ENCODE results near the gene FCHSD2.

DNA sequence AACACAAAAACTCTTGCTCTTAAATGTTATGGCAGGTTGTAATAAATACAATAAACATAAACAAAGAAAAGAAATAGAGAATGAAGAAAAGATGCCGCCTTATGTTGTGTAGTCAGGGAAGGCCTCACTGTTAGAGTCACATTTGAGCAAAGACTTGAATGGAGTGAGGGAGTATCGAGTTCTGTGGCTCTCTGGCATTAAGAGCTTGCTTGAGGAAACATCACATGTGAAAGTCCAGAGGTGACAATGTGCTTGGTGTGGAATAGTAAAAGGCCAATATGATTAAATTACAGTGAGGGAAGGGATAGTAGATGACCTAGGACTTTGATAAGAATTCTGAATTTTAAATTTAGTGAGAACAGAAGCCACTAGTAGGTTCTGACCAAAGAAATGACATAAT is 188.5 kb downstream of the FCHSD2 start:
- no peak for TF ChIP-seq POLR2A (IDR thresholded peaks at IDR 0.05; ENCODE audit: extremely low read depth, insufficient read length)
- TF ChIP-seq, protein P1, sequence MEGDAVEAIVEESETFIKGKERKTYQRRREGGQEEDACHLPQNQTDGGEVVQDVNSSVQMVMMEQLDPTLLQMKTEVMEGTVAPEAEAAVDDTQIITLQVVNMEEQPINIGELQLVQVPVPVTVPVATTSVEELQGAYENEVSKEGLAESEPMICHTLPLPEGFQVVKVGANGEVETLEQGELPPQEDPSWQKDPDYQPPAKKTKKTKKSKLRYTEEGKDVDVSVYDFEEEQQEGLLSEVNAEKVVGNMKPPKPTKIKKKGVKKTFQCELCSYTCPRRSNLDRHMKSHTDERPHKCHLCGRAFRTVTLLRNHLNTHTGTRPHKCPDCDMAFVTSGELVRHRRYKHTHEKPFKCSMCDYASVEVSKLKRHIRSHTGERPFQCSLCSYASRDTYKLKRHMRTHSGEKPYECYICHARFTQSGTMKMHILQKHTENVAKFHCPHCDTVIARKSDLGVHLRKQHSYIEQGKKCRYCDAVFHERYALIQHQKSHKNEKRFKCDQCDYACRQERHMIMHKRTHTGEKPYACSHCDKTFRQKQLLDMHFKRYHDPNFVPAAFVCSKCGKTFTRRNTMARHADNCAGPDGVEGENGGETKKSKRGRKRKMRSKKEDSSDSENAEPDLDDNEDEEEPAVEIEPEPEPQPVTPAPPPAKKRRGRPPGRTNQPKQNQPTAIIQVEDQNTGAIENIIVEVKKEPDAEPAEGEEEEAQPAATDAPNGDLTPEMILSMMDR (IDR thresholded peaks at IDR 0.05; ENCODE audit: low read depth, low read length) = no peak
- TF ChIP-seq, protein P2, sequence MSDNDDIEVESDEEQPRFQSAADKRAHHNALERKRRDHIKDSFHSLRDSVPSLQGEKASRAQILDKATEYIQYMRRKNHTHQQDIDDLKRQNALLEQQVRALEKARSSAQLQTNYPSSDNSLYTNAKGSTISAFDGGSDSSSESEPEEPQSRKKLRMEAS (IDR thresholded peaks at IDR 0.05; ENCODE audit: low read depth, low read length) = no peak

Data from NB4 (cell line).